Epidermal melanocyte (primary cell): Measurements from ENCODE around the gene KLHDC8B.
A peak's percentile ranks its signal among the peaks of the same experiment; 100 is the strongest.
"Not testable (repeated sequence)": the region's sequence is repeated elsewhere in the genome, so short reads cannot be mapped to it uniquely, and the experiment has no call there.

Experiments used
- DNase-seq: peaks from one replicate; pipeline ENCODE4 v3.0.0; 2011; ENCODE audit warnings: low spot score; ENCODE audit not compliant: insufficient read length

Gene KLHDC8B

DNA sequence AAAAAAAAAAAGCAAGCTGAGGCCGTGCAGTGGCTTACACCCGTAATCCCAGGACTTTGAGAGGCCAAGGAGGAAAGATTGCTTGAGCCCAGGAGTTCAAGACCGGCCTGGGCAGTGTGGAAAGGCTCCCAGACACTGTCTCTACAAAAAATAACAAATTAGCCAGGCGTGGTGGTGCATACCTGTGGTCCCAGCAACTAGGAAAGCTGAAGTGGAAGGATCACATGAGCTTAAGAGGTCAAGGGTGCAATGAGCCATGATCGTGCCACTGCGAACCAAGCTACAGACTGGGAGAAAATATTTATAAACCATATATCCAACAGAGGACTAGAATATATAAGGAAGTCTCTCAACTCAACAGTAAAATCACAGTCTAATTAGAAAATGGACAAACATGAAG is 10.0 kb downstream of the KLHDC8B start:
- no peak for DNase-seq

GRCh38 chr3:49182682-49183081 is 11.3 kb downstream of the KLHDC8B start:
- DNase-seq = no peak

GRCh38 chr3:49183873-49184272 is 12.5 kb downstream of the KLHDC8B start:
- no peak for DNase-seq

DNA sequence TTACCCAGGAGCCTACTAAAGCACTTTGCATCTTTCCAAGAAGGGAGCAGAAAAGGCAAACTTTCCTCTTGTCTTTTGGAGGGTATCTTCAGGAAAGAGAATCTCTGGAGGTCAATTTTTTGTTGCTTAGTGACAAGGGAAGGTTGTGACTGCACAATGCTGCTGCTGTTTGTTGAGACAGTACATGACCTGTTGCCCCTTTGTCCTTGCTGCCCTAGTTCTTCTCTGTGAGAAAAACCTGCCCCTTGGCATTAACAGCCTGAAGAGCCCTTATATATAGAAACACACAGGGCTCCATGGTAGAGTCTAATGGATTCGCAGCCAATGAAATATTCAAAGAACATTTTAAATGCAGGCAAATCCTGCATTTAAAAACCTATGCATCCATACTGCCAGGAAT is 20.3 kb downstream of the KLHDC8B start:
- DNase-seq = no peak

GRCh38 chr3:49198161-49198560 is 26.8 kb downstream of the KLHDC8B start:
- no peak for DNase-seq

GRCh38 chr3:49198611-49199230 is 27.3 kb downstream of the KLHDC8B start:
- no peak for DNase-seq

DNA sequence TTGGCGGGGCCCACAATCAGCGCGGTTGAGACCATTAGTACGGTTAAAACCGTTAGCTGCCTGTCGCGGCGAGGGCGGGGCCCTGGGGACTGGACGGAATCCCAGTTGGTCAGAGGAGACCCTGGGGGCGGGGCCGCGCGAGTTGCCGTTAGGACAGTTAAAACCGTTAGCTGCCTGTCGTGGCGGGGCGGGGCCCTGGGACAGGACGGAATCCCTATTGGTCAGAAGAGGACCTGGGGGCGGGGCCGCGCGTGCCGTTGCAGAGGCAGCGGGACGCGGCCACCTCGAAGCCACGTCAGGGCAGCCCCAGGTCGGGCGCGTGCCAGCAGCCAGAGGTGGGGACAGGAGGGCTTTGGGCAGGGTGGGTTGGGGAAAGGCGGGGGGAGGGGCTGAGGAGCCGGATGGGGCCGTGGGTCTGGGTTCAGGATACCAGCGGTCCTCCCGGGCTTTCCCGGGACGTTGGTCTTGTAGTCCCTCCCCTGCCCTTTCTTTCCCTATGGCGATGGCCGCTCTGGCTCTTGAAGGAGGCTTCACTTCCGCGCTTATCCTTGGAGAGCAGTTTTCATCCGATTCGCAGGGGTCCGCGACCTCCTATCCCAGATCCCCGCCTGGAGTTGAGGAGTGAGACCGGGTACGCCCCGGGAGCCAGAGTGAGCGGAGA is 28.0 kb downstream of the KLHDC8B start:
- DNase-seq = peak; percentile 71

GRCh38 chr3:49199900-49200281 is 28.5 kb downstream of the KLHDC8B start:
- DNase-seq = no peak

DNA sequence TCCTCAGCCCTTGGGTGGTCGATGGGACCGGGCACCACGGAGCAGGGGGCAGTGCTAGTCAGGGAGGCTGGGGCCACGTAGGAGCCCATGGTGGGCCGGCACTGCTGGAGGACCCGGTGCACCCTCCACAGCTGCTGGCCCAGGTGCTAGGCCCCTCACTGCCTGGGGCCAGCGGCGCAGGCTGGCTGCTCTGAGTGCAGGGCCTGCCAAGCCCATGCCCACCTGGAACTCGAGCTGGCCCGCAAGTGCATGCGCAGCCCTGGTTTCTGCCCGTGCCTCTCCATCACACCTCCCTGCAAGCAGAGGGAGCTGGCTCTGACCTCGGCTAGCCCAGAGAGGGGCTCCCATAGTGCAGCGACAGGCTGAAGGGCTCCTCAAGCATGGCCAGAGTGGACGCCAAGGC is 42.1 kb downstream of the KLHDC8B start:
- no peak for DNase-seq

DNA sequence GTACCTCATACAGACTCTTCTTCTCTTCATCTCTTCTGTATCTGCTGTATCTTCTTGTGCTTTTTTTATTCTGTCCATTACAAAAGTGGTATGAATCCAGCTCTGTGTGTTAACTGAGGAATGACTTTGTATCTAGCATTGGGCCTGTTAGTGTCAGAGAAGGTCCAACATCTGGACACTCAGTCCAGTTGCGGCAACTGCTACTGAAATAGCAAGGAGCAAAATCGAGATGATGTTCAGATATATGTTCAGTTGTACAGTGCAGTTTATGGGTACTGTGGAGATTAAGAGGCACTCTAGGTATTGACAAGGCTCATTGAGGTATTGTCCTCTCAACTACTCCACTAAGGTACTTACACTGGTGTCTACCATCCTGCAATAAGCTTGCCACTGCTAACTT is 42.6 kb downstream of the KLHDC8B start:
- DNase-seq = no peak

DNA sequence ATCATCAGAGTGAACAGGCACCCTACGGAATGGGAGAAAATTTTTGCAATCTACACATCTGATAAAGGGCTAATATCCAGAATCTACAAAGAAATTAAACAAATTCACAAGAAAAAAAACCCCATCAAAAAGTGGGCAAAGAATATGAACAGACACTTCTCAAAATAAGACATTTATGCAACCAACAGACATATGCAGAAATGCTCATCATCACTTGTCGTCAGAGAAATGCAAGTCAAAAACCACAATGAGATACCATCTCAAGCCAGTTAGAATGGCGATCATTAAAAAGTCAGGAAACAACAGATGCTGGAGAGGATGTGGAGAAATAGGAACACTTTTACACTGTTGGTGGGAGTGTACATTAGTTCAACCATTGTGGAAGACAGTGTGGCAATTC is 45.3 kb downstream of the KLHDC8B start:
- not testable (repeated sequence) for DNase-seq

- DNase-seq = not testable (repeated sequence)
These were observed 45.7 kb downstream of the KLHDC8B start for GRCh38 chr3:49217108-49217507.

DNA sequence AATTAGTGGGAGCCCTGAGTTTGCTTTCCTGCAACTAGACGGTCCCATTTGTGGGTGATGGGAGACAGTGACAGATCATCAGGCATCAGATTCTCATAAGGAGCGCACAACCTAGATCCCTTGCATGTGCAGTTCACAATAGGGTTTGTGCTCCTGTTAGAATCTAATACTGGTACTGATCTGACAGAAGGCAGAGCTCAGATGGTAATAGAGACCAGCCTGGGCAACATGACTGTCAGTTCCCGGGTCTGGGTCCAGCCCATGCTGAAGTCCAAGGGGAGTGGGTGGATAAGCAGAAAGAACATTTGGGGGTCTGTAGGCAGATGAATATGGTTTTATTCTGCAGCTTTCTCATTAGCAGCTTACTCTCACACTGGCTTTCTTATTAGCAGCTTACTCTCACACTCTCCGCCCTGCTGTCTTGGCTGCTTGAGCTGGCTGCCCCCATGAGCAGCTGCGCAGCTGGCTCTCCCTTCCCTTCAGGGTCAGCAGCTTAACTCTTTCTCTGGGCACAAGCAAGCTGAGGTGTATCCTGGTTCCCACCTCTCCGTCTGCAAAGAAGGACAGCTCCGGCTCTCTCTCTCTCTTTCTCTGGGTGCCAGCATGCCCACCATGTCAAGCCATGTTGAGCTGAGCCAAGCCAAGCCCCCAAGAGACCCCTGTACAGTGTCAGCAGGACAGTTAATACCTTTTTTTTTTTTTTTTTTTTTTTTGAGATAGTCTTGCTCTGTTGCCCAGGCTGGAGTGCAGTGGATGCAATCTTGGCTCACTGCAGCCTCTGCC is 46.5 kb downstream of the KLHDC8B start:
- no peak for DNase-seq

DNA sequence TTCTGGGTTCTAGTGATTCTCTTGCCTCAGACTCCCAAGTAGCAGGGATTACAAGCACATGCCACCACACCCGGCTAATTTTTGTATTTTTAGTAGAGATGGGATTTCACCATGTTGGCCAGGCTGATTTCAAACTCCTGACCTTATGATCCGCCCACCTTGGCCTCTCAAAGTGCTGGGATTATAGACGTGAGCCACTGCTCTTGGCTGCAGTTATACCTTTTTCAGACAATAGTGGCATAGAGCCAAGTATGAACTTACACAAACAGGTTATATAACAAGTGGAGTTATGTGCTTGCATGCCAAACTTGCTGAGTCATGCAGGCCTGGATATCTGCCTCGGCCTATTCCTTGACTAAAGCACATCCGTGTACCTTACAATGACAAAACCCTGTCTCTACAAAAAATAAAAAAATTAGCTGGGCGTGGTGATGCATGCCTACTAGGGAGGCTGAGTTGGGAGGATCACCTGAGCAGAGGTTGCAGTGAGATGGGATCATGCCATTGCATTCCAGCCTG is 47.1 kb downstream of the KLHDC8B start:
- not testable (repeated sequence) for DNase-seq

GRCh38 chr3:49219132-49219531 is 47.7 kb downstream of the KLHDC8B start:
- no peak for DNase-seq

- not testable (repeated sequence) for DNase-seq
These were observed 49.7 kb downstream of the KLHDC8B start for GRCh38 chr3:49220985-49221563.

DNA sequence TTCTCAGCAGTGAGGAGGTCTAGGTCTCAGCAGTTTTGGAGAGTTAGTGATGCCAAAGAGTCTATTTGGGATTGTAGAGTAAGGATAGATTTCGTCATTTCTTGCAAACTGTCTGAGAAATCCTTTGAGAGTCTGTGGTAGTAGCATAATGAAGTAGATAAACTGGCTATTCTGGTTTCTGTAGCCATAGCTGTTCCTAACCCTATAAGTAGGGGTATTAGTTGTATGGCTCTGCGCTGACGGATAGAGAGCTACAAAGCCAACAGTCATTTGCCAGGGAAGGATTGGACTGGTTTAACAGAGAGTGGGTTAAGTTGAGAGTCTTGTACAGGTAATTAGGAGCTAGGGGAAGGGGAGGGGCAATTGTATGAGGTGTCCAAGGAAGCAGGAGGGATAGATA is 50.6 kb downstream of the KLHDC8B start:
- no peak for DNase-seq
